ENCODE measurements around the gene GNG5.
"Not testable (repeated sequence)": the region's sequence is repeated elsewhere in the genome, so short reads cannot be mapped to it uniquely, and the experiment has no call there.

Gene GNG5

GRCh38 chr1:84506002-84506728 is at the start of gene GNG5, which contains the start of gene SPATA1:
TSS of gene GNG5 (minus strand) at chr1:84506581. CDS start at chr1:84506091, 490 bp downstream.
TSS of gene SPATA1 (plus strand) at chr1:84506386. CDS start at chr1:84516360, 9,974 bp downstream.
- Histone ChIP-seq H3K27ac (peak within 1 kb of the TSS; percentile 86 to 100 (median 98)), H3K4me3 (peak within 1 kb of the TSS; percentile 58 to 91 (median 80))

- Histone ChIP-seq H3K27ac (no peak overlapping the region), H3K4me3 (no peak overlapping the region)
These were observed 44.4 kb upstream of the GNG5 start for GRCh38 chr1:84550826-84551225.

- no peak overlapping the region for H3K4me3 ChIP-seq
- H3K27ac ChIP-seq: no peak overlapping the region
These were observed 35.3 kb upstream of the GNG5 start for GRCh38 chr1:84541679-84542078.

GRCh38 chr1:84540759-84541158 is 34.4 kb upstream of the GNG5 start:
- H3K27ac ChIP-seq: no peak overlapping the region

GRCh38 chr1:84539972-84540371 is 33.6 kb upstream of the GNG5 start:
- Histone ChIP-seq H3K4me3 (no peak overlapping the region), H3K27ac (no peak overlapping the region)

More at GRCh38 chr1:84540759-84541158, 34.4 kb upstream of the GNG5 start:
- no peak overlapping the region for H3K4me3 ChIP-seq

GRCh38 chr1:84538599-84538998 is 32.2 kb upstream of the GNG5 start:
- Histone ChIP-seq H3K4me3 (no peak overlapping the region), H3K27ac (no peak overlapping the region)

GRCh38 chr1:84525779-84526178 is 19.4 kb upstream of the GNG5 start:
- Histone ChIP-seq H3K27ac (no peak overlapping the region), H3K4me3 (no peak overlapping the region)

- Histone ChIP-seq H3K27ac (no peak overlapping the region), H3K4me3 (no peak overlapping the region)
These were observed 18.2 kb upstream of the GNG5 start for GRCh38 chr1:84524590-84524989.

DNA sequence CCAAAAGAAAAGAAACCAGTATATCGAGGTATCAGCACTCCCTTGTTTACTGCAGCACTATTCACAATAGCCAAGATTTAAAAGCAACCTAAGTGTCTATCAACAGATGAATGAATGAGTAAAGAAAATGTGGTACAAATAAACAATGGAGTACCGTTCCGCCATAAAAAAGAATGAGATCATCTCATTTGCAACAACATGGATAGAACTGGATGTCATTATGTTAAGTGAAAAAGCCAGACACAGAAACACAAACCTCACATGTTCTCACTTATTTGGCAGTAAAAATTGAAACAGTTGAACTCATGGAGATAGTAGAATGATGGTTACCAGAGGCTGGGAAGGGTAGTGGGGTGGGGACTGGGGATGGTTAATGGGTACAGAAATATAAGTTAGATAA is 4.3 kb upstream of the GNG5 start:
- H3K27ac ChIP-seq: no peak overlapping the region
- no peak overlapping the region for H3K4me3 ChIP-seq

GRCh38 chr1:84510165-84510564 is 3.8 kb upstream of the GNG5 start:
- no peak overlapping the region for H3K4me3 ChIP-seq
- no peak overlapping the region for H3K27ac ChIP-seq

GRCh38 chr1:84509029-84509428 is 2.6 kb upstream of the GNG5 start:
- Histone ChIP-seq H3K27ac (no peak overlapping the region), H3K4me3 (no peak overlapping the region)

DNA sequence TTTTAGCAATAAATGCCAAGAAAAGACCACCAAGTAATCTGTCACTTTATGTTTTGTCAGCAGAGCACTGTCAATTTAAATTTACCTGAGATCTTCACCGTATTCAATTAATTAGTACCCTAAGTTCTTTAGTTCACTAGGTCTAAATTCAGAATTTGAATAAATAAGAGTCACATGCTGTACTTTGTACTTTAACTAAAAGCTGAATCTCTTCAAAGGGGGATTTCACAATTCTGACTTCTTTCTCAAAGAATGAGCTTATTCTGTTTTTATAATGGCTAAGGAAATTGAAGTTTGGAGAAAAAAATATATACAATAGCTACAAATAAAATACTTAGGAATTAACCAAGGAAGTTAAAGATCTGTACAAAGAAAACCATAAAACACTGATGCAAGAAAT is 2.1 kb upstream of the GNG5 start:
- Histone ChIP-seq H3K4me3 (no peak overlapping the region), H3K27ac (no peak overlapping the region)

GRCh38 chr1:84507887-84508286 is 1.5 kb upstream of the GNG5 start:
- H3K4me3 ChIP-seq, H3K27ac ChIP-seq: not testable (repeated sequence)

- peak overlapping the region in 20 of 21 experiments; percentile 92 to 100 (median 98) for H3K27ac ChIP-seq
- H3K4me3 ChIP-seq: peak overlapping the region; percentile 58 to 91 (median 80)
These were observed 510 bp upstream of the GNG5 start for GRCh38 chr1:84506729-84507453.

GRCh38 chr1:84505493-84506001 is 834 bp downstream of the GNG5 start:
- Histone ChIP-seq H3K27ac (peak overlapping the region; percentile 86 to 100 (median 98)), H3K4me3 (peak overlapping the region; percentile 58 to 91 (median 80))

- Histone ChIP-seq H3K27ac (peak overlapping the region; percentile 86 to 100 (median 98)), H3K4me3 (peak overlapping the region; percentile 58 to 91 (median 80))
These were observed 1.5 kb downstream of the GNG5 start for GRCh38 chr1:84504580-84505492.

DNA sequence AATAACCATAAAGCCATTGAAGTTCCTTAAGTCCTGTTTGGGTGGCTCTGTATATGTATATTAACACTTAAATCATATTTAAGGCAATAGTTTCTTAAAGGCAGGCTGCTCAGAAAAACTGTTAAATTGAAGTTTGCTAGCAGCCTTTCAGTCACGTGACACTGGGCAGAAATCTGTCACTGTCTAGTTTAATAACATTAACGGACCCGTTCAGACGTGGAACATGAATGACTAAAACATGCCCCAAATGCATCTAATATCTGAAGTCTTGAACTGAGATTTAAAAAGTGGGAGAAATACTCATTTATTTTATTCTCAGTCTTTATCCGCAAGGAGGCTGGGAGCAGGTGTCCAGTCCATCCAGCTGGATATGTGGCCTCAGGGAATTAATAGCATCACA is 3.5 kb downstream of the GNG5 start:
- H3K27ac ChIP-seq: no peak overlapping the region
- H3K4me3 ChIP-seq: no peak overlapping the region

DNA sequence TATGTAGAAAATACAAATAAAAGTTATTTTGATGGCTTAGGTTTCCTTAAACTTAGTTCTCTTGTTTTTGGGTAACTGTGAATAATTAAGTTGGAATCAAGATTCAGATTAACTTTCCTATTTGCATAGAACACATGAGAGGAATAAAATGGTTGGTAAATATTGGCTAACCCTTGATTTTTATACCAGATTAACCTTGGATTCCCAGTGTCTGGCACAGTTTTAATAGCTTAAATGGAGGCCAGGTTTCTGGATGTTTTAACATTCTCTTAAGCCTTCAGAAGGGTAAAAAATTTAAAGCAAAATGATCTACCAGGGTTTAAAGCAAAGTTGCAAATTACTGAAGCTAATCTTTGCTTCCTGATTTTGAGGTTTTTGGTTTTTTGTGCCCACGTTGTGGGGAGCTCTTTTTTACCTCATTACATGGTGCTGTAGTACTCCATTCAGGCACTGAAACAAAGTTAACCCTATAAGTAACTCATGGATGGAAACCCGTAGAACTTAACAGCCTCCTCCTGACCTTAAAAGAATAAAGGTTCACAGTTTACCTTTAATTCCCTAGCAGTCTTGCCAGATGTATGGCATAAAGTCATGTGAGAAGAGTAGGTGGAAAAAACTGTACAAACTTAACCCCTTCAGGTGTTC is 8.6 kb downstream of the GNG5 start:
- no peak overlapping the region for H3K27ac ChIP-seq
- no peak overlapping the region for H3K4me3 ChIP-seq

DNA sequence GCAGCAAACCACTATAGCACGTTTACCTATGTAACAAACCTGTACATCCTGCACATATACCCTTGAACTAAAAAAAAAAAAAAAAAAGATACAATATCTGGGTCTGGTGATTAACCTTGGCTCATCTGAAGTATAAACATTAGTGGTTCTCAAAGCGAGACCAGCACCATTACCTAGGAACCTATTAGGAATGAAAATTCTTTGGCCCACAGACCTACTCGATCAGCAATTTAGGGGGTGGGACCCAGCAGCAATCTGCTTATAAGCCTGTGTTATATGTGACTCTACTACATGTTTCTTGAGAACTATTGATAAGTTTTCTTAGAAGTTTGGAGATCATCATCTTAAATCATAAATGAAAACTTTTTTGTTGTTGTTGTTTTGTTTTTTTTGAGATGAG is 9.9 kb downstream of the GNG5 start:
- no peak overlapping the region for H3K4me3 ChIP-seq
- H3K27ac ChIP-seq: no peak overlapping the region

Data from skin epidermis (tissue), 12 donors.